OCI-LY3 (cell line): Measurements from ENCODE around the gene FICD.

Experiments used
- CTCF ChIP-seq: fragments of 200-600, 300-600 bp; sonication (generic); IDR thresholded peaks from 2 replicates; pipeline ENCODE4 v1.5.1; 2014; ENCODE audit warnings: antibody characterized with exemption, low read length, low read depth
- EZH2phosphoT487 ChIP-seq: fragments of 200-600 bp; shearing (Covaris generic); IDR thresholded peaks from 2 replicates; pipeline ENCODE4 v1.6.1; 2018; ENCODE audit warnings: antibody characterized with exemption, mixed run types, low read depth

GRCh38 chr12:108562348-108563135 is 47.5 kb downstream of the FICD start, which contains the start of gene ISCU:
- TF ChIP-seq CTCF (no peak), EZH2phosphoT487 (no peak)
